ENCODE measurements around the gene SOX6. TPM values are rescaled to one million over a fixed set of nuclear protein-coding genes. Genes with fewer than 3 reads are reported as not detected.

SOX6 gene
- polyA plus RNA-seq, 1 donor (not counting 4 experiments of a cell fraction or from before 2014, with no cell fraction given) = 6.0 TPM

DNA sequence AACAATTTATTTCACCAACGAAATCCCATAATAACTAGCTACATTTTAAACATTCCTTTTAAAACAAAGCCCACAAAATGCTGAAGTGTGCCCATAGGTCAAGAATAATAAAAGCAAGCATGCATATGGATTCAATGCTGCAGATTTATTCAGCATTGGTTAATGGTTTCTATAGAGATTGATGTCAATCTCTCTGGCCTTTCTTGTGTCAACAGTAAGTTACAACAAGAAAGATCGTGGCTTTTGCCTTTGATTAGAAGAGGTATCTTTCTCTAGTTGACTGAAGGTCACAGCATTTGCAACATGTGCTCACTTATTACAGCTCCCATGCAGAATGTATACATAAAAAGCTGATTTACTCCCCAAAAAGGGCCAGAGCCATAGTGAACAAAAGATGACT is 1.4 kb upstream of the SOX6 start:
- H3K79me2 ChIP-seq (ENCODE audit: control insufficient read depth, insufficient read depth, low read length) = no peaks in the 10 kb centered on the region
- no peaks in the 10 kb centered on the region for H3K27me3 ChIP-seq (ENCODE audit: control insufficient read depth, extremely low read depth, insufficient read depth, low read length)
- no peaks in the 10 kb centered on the region for H4K20me1 ChIP-seq (ENCODE audit: control insufficient read depth, extremely low read depth, insufficient read depth, low read length)
- H3K27ac ChIP-seq (ENCODE audit: control insufficient read depth, insufficient read depth, low read length) = no peak overlapping the region
- no peak overlapping the region for H2AFZ ChIP-seq (ENCODE audit: control insufficient read depth, low read length)
- no peak overlapping the region for H3K4me2 ChIP-seq (ENCODE audit: control insufficient read depth, extremely low read depth, insufficient read depth, low read depth, low read length)
- no peak for TF ChIP-seq EZH2 (IDR thresholded peaks at IDR 0.05; ENCODE audit: low read length)
- TF ChIP-seq, protein P1, sequence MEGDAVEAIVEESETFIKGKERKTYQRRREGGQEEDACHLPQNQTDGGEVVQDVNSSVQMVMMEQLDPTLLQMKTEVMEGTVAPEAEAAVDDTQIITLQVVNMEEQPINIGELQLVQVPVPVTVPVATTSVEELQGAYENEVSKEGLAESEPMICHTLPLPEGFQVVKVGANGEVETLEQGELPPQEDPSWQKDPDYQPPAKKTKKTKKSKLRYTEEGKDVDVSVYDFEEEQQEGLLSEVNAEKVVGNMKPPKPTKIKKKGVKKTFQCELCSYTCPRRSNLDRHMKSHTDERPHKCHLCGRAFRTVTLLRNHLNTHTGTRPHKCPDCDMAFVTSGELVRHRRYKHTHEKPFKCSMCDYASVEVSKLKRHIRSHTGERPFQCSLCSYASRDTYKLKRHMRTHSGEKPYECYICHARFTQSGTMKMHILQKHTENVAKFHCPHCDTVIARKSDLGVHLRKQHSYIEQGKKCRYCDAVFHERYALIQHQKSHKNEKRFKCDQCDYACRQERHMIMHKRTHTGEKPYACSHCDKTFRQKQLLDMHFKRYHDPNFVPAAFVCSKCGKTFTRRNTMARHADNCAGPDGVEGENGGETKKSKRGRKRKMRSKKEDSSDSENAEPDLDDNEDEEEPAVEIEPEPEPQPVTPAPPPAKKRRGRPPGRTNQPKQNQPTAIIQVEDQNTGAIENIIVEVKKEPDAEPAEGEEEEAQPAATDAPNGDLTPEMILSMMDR (optimal IDR thresholded peaks at IDR 0.05 in 1 of 3, IDR thresholded peaks at IDR 0.05 in 1 of 3, conservative IDR thresholded peaks at IDR 0.05 in 1 of 3; ENCODE audit: extremely low read depth in 1 of 3, insufficient read depth in 2 of 3, low read length in 3 of 3) = no peak
- no peaks in the 10 kb centered on the region for H3K9me3 ChIP-seq (ENCODE audit: control insufficient read depth, low read depth, low read length)
- FAIRE-seq (no peak), DNase-seq (ENCODE audit: low read depth, low spot score) (no peak)
- dilution Hi-C loops (cut with MboI; ENCODE audit: extremely low pct_ligation_motif_present, low sequenced_read_pairs) = no loop called here
- H3K36me3 ChIP-seq (ENCODE audit: control insufficient read depth in 2 of 2, extremely low read depth in 1 of 2, insufficient read depth in 2 of 2, low read length in 2 of 2) = no peaks in the 10 kb centered on the region
- H3K9me1 ChIP-seq (ENCODE audit: control insufficient read depth, extremely low read depth, insufficient read depth, low read length) = no peaks in the 10 kb centered on the region
- H3K4me1 ChIP-seq (ENCODE audit: control insufficient read depth, extremely low read depth, insufficient read depth, low read length) = no peaks in the 10 kb centered on the region
- no peak overlapping the region for H3K9ac ChIP-seq (ENCODE audit: control insufficient read depth, extremely low read depth, insufficient read depth, low read length)
- H3K4me3 ChIP-seq (ENCODE audit: control insufficient read depth in 2 of 3, extremely low read depth in 1 of 3, insufficient read depth in 2 of 3, low read depth in 1 of 3, low read length in 3 of 3) = no peak overlapping the region

DNA sequence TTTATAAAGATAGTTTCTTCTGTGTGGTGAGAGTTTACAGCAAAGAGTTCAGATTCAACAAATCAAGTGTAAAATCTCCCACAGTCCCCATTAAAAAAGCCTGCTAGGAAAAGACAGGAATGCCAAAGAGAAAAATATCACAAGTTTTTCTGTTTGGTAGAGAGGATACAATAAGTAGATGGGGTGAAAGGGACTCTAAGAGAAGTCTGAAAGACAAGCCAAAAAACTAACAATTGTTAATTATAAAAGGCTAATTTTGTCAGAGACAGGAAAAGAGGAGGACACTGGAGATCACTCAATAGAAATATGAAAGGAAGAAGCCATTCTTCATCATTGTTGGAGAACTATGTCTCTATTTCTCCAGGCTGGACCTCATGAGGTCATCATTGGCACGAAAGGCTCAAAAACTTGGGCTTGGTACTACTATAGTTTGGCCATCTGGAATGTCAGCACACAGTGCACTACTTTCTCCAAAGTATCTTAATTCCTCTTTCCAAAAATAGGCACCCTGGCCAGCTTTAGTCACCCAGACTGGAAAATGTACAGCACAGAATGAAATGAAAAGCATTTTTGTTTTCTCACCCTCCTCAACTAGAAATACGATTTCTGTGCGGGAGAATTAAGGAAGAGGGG is 531 bp upstream of the SOX6 start:
- Histone ChIP-seq H3K9me3 (ENCODE audit: control insufficient read depth, low read depth, low read length) (no peaks in the 10 kb centered on the region), H3K27ac (ENCODE audit: control insufficient read depth, insufficient read depth, low read length) (no peak overlapping the region), H3K9ac (ENCODE audit: control insufficient read depth, extremely low read depth, insufficient read depth, low read length) (no peak overlapping the region), H3K79me2 (ENCODE audit: control insufficient read depth, insufficient read depth, low read length) (no peaks in the 10 kb centered on the region), H3K9me1 (ENCODE audit: control insufficient read depth, extremely low read depth, insufficient read depth, low read length) (no peaks in the 10 kb centered on the region), H3K4me1 (ENCODE audit: control insufficient read depth, extremely low read depth, insufficient read depth, low read length) (no peaks in the 10 kb centered on the region), H3K36me3 (ENCODE audit: control insufficient read depth in 2 of 2, extremely low read depth in 1 of 2, insufficient read depth in 2 of 2, low read length in 2 of 2) (no peaks in the 10 kb centered on the region), H3K27me3 (ENCODE audit: control insufficient read depth, extremely low read depth, insufficient read depth, low read length) (no peaks in the 10 kb centered on the region), H2AFZ (ENCODE audit: control insufficient read depth, low read length) (no peak overlapping the region), H3K4me3 (ENCODE audit: control insufficient read depth in 2 of 3, extremely low read depth in 1 of 3, insufficient read depth in 2 of 3, low read depth in 1 of 3, low read length in 3 of 3) (no peak overlapping the region), H4K20me1 (ENCODE audit: control insufficient read depth, extremely low read depth, insufficient read depth, low read length) (no peaks in the 10 kb centered on the region), H3K4me2 (ENCODE audit: control insufficient read depth, extremely low read depth, insufficient read depth, low read depth, low read length) (no peak overlapping the region)
- dilution Hi-C loops (cut with MboI; ENCODE audit: extremely low pct_ligation_motif_present, low sequenced_read_pairs) = no loop called here
- no peak for FAIRE-seq
- no peak for TF ChIP-seq EZH2 (IDR thresholded peaks at IDR 0.05; ENCODE audit: low read length)
- TF ChIP-seq, protein P1 (optimal IDR thresholded peaks at IDR 0.05 in 1 of 3, IDR thresholded peaks at IDR 0.05 in 1 of 3, conservative IDR thresholded peaks at IDR 0.05 in 1 of 3; ENCODE audit: extremely low read depth in 1 of 3, insufficient read depth in 2 of 3, low read length in 3 of 3) = no peak
- DNase-seq (ENCODE audit: low read depth, low spot score) = no peak

Measured in keratinocyte (primary cell).